Stimulated activated effector memory CD8-positive, alpha-beta T cell treated with anti-CD3 and anti-CD28 coated beads, Interleukin-12 subunit alpha, Interleukin-12 subunit beta, amount 100 ng/mL, for 72 hours (primary cell): ENCODE results near the gene CCDC30.
"Not testable (repeated sequence)": the region's sequence is repeated elsewhere in the genome, so short reads cannot be mapped to it uniquely, and the experiment has no call there.

Experiments
- ATAC-seq: fragments of 150-1000 bp; cut with Tn5 transposase; 2 replicates; pipeline ENCODE4 v1.10.0; 2021
- DNase-seq, 2 donors: peaks; one replicate each; pipeline ENCODE4 v3.0.0; 2021 to 2022; ENCODE audit warnings: low spot score in 2 of 2
- H3K27ac Mint-ChIP-seq: one replicate; pipeline ENCODE4 v1.8.0; 2022; ENCODE audit warnings: mild to moderate bottlenecking, mixed read lengths
- H3K36me3 Mint-ChIP-seq: one replicate; pipeline ENCODE4 v1.8.0; 2022; ENCODE audit warnings: mild to moderate bottlenecking, mixed read lengths
- H3K4me1 Mint-ChIP-seq: one replicate; pipeline ENCODE4 v1.8.0; 2022; ENCODE audit warnings: mixed read lengths
- H3K4me3 Mint-ChIP-seq: one replicate; pipeline ENCODE4 v1.8.0; 2022; ENCODE audit warnings: mild to moderate bottlenecking, mixed read lengths
- H3K9me3 Mint-ChIP-seq: one replicate; pipeline ENCODE4 v1.8.0; 2022; ENCODE audit warnings: mixed read lengths

The CCDC30 gene

GRCh38 chr1:42621180-42621579 is 158.1 kb downstream of the CCDC30 start:
- not testable (repeated sequence) for H3K4me3 Mint-ChIP-seq, H3K27ac Mint-ChIP-seq, H3K36me3 Mint-ChIP-seq, H3K9me3 Mint-ChIP-seq, ATAC-seq, DNase-seq, H3K4me1 Mint-ChIP-seq

DNA sequence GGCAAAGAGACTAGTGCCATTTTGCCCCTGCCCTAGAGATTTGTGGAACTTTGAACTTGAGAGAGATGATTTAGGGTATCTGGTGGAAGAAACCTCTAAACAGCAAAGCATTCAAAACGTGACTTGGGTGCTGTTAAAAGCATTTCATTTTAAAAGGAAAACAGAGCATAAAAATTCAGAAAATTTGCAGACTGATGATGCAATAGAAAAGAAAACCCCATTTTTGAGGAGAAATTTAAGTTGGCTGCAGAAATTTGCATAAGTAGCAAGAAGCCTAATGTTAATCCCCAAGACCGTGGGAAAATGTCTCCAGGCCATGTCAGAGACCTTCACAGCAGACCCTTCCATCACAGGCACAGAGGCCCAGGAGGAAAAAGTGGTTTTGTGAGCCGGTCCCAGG is 164.1 kb downstream of the CCDC30 start:
- not testable (repeated sequence) for DNase-seq, H3K9me3 Mint-ChIP-seq, H3K27ac Mint-ChIP-seq, H3K4me3 Mint-ChIP-seq, H3K4me1 Mint-ChIP-seq, ATAC-seq, H3K36me3 Mint-ChIP-seq

GRCh38 chr1:42639116-42639515 is 176.0 kb downstream of the CCDC30 start:
- no peak overlapping the region for H3K27ac Mint-ChIP-seq
- H3K36me3 Mint-ChIP-seq, result no peaks in the 10 kb centered on the region
- DNase-seq (no peak), ATAC-seq (no peak)
- no peak overlapping the region for H3K4me3 Mint-ChIP-seq
- no peaks in the 10 kb centered on the region for H3K9me3 Mint-ChIP-seq
- no peaks in the 10 kb centered on the region for H3K4me1 Mint-ChIP-seq

GRCh38 chr1:42646056-42646455 is 183.0 kb downstream of the CCDC30 start:
- Mint-ChIP-seq H3K36me3 (no peaks in the 10 kb centered on the region), H3K4me3 (no peak overlapping the region), H3K9me3 (peaks cover 7% of the 10 kb centered on the region), H3K4me1 (no peaks in the 10 kb centered on the region), H3K27ac (no peak overlapping the region)
- DNase-seq, result no peak
- ATAC-seq, result no peak

GRCh38 chr1:42657201-42657600 is 194.1 kb downstream of the CCDC30 start:
- no peaks in the 10 kb centered on the region for H3K9me3 Mint-ChIP-seq
- no peak for ATAC-seq
- DNase-seq, result no peak
- H3K27ac Mint-ChIP-seq, result peak overlapping the region; percentile 93
- peaks cover 47% of the 10 kb centered on the region for H3K4me1 Mint-ChIP-seq
- peak overlapping the region; percentile 96 for H3K4me3 Mint-ChIP-seq
- peaks cover 35% of the 10 kb centered on the region for H3K36me3 Mint-ChIP-seq

- H3K4me1 Mint-ChIP-seq, result peaks cover 47% of the 10 kb centered on the region
- H3K9me3 Mint-ChIP-seq, result no peaks in the 10 kb centered on the region
- ATAC-seq (peak; percentile 99), DNase-seq (peak; percentile 86 to 95)
- H3K4me3 Mint-ChIP-seq, result peak within 1 kb of the TSS; percentile 96
- H3K36me3 Mint-ChIP-seq, result peaks cover 44% of the 10 kb centered on the region
- H3K27ac Mint-ChIP-seq, result peak within 1 kb of the TSS; percentile 93
These were observed 195.1 kb downstream of the CCDC30 start, which contains the start of gene PPIH for GRCh38 chr1:42657981-42658876. PPIH (plus strand) TSS chr1:42658423; CDS start chr1:42658447, 24 bp downstream.

DNA sequence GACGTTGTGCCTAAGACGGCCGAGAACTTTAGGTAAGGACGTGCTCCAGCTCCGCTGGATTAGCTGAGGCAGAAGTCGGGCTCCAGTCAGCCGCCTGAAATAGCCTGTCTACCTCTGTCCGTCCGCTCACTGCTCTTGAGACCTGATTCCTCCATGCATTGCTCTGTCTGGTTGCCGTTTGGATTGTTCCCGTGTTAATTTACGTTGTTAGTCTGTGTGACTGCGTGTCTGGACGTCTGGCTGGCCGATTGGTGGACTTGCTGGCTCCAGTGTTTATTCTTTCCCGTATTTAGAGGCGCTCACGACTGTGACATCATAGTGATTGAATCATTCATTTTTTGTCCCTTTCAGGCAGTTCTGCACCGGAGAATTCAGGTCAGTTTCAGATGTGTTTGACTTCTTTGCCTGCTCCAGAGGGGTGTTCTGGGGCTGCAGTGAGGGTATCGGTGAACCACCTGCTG is 195.8 kb downstream of the CCDC30 start:
- ATAC-seq (no peak), DNase-seq (no peak)
- H3K4me3 Mint-ChIP-seq, result peak overlapping the region; percentile 96
- H3K4me1 Mint-ChIP-seq, result peaks cover 51% of the 10 kb centered on the region
- no peaks in the 10 kb centered on the region for H3K9me3 Mint-ChIP-seq
- peaks cover 51% of the 10 kb centered on the region for H3K36me3 Mint-ChIP-seq
- H3K27ac Mint-ChIP-seq, result peak overlapping the region; percentile 93

- ATAC-seq (peak; percentile 69), DNase-seq (peak in 1 of 2 donors; percentile 44)
- Mint-ChIP-seq H3K36me3 (peaks cover 68% of the 10 kb centered on the region), H3K27ac (peak overlapping the region; percentile 80), H3K4me1 (peaks cover 53% of the 10 kb centered on the region), H3K9me3 (no peaks in the 10 kb centered on the region), H3K4me3 (peak overlapping the region; percentile 96)
These were observed 197.9 kb downstream of the CCDC30 start for GRCh38 chr1:42660907-42661500.

DNA sequence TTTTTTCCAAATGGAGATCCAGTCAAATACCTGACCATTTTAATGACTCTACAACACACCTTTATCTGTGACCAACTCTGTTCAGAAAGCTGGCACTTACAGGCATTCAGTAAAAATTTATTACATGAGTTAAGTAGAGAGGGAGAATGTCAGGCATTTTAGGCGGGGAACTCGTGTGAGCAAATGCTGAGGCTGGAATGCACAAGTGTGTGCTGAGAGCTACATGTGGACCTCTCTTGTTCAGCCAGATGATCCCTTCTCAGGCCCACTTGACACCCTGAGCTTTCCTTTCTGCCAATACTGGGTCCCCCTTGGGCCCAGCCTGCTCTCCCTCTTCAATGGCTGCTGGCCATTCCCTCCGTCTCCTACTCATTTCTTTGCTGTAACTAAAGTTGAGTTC is 206.8 kb downstream of the CCDC30 start:
- no peak overlapping the region for H3K4me3 Mint-ChIP-seq
- ATAC-seq (no peak), DNase-seq (peak in 1 of 2 donors; percentile 35)
- peaks cover 90% of the 10 kb centered on the region for H3K36me3 Mint-ChIP-seq
- H3K4me1 Mint-ChIP-seq, result peaks cover 5% of the 10 kb centered on the region
- H3K9me3 Mint-ChIP-seq, result no peaks in the 10 kb centered on the region
- H3K27ac Mint-ChIP-seq, result no peak overlapping the region

DNA sequence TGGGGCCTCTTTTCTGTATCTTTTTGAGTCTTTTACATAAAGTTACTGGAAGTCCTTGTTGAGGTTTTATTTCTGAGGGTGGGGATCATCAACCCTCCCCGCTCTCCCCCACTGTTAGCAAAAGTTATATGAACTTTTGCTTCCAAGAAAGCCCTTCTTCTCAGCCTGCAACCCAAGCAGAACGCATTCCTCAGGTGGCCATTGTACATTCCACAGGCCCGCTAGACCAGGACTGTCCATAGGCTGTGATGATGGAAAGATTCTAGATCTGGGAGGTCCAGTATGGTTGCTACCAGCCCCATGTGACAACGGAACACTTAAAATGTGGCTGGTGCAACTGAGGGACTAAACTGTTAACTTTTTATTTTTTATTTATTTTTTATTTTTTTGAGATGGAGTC is 207.3 kb downstream of the CCDC30 start:
- DNase-seq (peak in 1 of 2 donors; percentile 26), ATAC-seq (no peak)
- H3K4me3 Mint-ChIP-seq, result no peak overlapping the region
- H3K9me3 Mint-ChIP-seq, result no peaks in the 10 kb centered on the region
- H3K4me1 Mint-ChIP-seq, result peaks cover 5% of the 10 kb centered on the region
- H3K27ac Mint-ChIP-seq, result no peak overlapping the region
- H3K36me3 Mint-ChIP-seq, result peaks cover 90% of the 10 kb centered on the region

DNA sequence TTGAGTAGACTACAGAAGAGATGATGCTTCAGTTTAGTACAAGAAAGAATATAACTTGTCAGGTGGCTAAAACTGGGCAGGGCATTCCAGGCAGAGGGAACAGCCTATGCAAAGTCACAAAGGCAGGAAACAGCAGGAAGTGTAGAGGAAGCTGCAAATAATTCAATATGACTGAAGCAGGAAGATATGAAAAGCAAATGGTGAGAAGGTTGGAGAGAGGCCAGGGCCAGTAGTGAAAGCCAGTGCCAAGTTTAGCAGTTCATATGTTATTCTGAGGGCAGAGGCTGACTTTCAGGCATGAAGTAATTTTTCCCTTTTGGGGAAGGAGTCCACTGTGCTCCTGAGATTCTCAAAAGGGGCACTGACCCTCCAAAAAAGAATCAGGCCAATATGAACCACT is 211.1 kb downstream of the CCDC30 start:
- no peaks in the 10 kb centered on the region for H3K9me3 Mint-ChIP-seq
- no peak for DNase-seq
- no peak overlapping the region for H3K4me3 Mint-ChIP-seq
- peaks cover 5% of the 10 kb centered on the region for H3K4me1 Mint-ChIP-seq
- peaks cover 54% of the 10 kb centered on the region for H3K36me3 Mint-ChIP-seq
- ATAC-seq, result no peak
- peak overlapping the region; percentile 85 for H3K27ac Mint-ChIP-seq

GRCh38 chr1:42674682-42675081 is 211.6 kb downstream of the CCDC30 start:
- peaks cover 5% of the 10 kb centered on the region for H3K4me1 Mint-ChIP-seq
- ATAC-seq (no peak), DNase-seq (no peak)
- no peak overlapping the region for H3K4me3 Mint-ChIP-seq
- H3K36me3 Mint-ChIP-seq, result peaks cover 49% of the 10 kb centered on the region
- no peaks in the 10 kb centered on the region for H3K9me3 Mint-ChIP-seq
- peak overlapping the region; percentile 85 for H3K27ac Mint-ChIP-seq

GRCh38 chr1:42675467-42675866 is 212.4 kb downstream of the CCDC30 start:
- DNase-seq (no peak), ATAC-seq (no peak)
- peaks cover 10% of the 10 kb centered on the region for H3K4me1 Mint-ChIP-seq
- no peak overlapping the region for H3K4me3 Mint-ChIP-seq
- H3K36me3 Mint-ChIP-seq, result peaks cover 41% of the 10 kb centered on the region
- H3K9me3 Mint-ChIP-seq, result no peaks in the 10 kb centered on the region
- H3K27ac Mint-ChIP-seq, result peak overlapping the region; percentile 23

DNA sequence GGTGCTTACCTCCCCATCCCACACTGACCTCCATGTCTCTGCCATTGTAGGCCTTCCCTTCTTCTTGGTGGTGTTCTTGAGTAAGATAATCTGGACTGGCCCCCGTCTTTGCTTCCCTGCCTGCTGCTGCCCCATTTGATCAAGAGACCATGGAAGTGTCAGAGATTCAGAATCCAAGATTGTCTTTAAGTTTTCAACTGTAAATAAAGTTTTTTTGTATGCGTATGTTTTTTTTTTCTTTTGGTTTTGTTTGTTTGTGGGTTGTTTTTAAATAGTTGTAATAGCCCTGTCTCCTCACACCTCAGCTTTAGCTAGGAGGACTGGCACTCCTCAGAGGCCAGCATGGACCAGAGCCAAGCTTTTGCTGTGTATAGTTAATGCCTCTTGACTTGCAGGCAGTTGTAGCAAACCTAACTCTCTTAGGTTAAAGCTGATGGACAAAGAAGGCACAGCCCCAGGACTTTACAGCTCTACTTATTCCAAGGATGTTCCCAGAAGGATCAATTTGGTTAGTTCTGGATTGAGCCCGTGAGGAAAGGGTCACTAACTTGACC is 213.5 kb downstream of the CCDC30 start:
- Mint-ChIP-seq H3K4me3 (no peak overlapping the region), H3K27ac (peak overlapping the region; percentile 23), H3K4me1 (peaks cover 21% of the 10 kb centered on the region), H3K9me3 (no peaks in the 10 kb centered on the region), H3K36me3 (peaks cover 40% of the 10 kb centered on the region)
- ATAC-seq (no peak), DNase-seq (no peak)

DNA sequence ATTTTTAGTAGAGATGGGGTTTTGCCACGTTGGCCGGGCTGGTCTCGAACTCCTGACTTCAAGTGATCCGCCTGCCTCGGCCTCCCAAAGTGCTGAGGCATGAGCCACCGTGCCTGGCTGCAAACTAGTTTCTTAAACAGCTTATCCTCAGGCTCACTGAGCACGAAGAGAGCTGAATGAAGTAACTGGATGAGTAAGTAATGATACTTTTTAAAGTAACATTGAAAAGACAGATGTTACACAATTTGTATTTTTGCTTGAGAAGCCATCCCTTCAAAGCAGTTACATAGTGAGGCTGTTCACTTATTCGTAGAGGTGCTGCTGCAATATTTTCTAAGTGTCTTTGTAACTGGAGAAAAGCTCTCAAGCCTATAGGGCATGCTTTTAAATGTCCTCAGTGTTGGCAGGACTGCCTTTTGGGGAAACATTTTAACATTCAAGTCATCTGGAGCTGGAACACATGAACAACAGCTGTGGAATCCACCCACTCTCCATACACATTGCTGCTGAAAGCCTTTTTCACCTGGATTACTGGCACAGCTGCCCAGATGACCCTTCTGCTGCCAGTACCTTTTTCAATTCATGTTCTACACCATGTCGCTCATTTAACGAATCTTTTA is 216.4 kb downstream of the CCDC30 start:
- ATAC-seq (no peak), DNase-seq (no peak)
- H3K4me1 Mint-ChIP-seq, result peaks cover 32% of the 10 kb centered on the region
- no peak overlapping the region for H3K4me3 Mint-ChIP-seq
- H3K36me3 Mint-ChIP-seq, result peaks cover 42% of the 10 kb centered on the region
- H3K27ac Mint-ChIP-seq, result no peak overlapping the region
- H3K9me3 Mint-ChIP-seq, result no peaks in the 10 kb centered on the region
